DMS79 (cell line): Measurements from ENCODE around the gene LONRF2.

Experiments
- DNase-seq: peaks from one replicate; lab custom pipeline; 2025; lab: John Stamatoyannopoulos, UW

Gene LONRF2

GRCh38 chr2:100301881-100302584 is 20.3 kb downstream of the LONRF2 start:
- no peak for DNase-seq

- no peak for DNase-seq
Measured at GRCh38 chr2:100299548-100299947, 22.8 kb downstream of the LONRF2 start.

GRCh38 chr2:100297511-100297910 is 24.8 kb downstream of the LONRF2 start:
- no peak for DNase-seq

- no peak for DNase-seq
Measured at GRCh38 chr2:100294162-100294497, 28.2 kb downstream of the LONRF2 start.

GRCh38 chr2:100293341-100294161 is 28.8 kb downstream of the LONRF2 start:
- DNase-seq = no peak

GRCh38 chr2:100292022-100292580 is 30.2 kb downstream of the LONRF2 start:
- DNase-seq = peak; percentile 79

- peak; percentile 87 for DNase-seq
Measured at GRCh38 chr2:100291152-100291970, 30.9 kb downstream of the LONRF2 start.

GRCh38 chr2:100290718-100291151 is 31.6 kb downstream of the LONRF2 start:
- no peak for DNase-seq

GRCh38 chr2:100289020-100289419 is 33.3 kb downstream of the LONRF2 start:
- DNase-seq = no peak

- DNase-seq = no peak
Measured at GRCh38 chr2:100286318-100286717, 36.0 kb downstream of the LONRF2 start.

GRCh38 chr2:100285691-100286090 is 36.6 kb downstream of the LONRF2 start:
- DNase-seq = no peak

- no peak for DNase-seq
Measured at GRCh38 chr2:100285011-100285410, 37.3 kb downstream of the LONRF2 start.

- DNase-seq = no peak
Measured at GRCh38 chr2:100283724-100284501, 38.4 kb downstream of the LONRF2 start.

- DNase-seq = no peak
Measured at GRCh38 chr2:100281521-100282438, 40.5 kb downstream of the LONRF2 start.

- DNase-seq = no peak
Measured at GRCh38 chr2:100279586-100280534, 42.4 kb downstream of the LONRF2 start.

- no peak for DNase-seq
Measured at GRCh38 chr2:100278986-100279385, 43.3 kb downstream of the LONRF2 start.

GRCh38 chr2:100278501-100278900 is 43.8 kb downstream of the LONRF2 start:
- no peak for DNase-seq

GRCh38 chr2:100277540-100278207 is 44.6 kb downstream of the LONRF2 start:
- no peak for DNase-seq

- no peak for DNase-seq
Measured at GRCh38 chr2:100276716-100277115, 45.6 kb downstream of the LONRF2 start.
